ENCODE results near the gene SPATS2L.

Gene SPATS2L

DNA sequence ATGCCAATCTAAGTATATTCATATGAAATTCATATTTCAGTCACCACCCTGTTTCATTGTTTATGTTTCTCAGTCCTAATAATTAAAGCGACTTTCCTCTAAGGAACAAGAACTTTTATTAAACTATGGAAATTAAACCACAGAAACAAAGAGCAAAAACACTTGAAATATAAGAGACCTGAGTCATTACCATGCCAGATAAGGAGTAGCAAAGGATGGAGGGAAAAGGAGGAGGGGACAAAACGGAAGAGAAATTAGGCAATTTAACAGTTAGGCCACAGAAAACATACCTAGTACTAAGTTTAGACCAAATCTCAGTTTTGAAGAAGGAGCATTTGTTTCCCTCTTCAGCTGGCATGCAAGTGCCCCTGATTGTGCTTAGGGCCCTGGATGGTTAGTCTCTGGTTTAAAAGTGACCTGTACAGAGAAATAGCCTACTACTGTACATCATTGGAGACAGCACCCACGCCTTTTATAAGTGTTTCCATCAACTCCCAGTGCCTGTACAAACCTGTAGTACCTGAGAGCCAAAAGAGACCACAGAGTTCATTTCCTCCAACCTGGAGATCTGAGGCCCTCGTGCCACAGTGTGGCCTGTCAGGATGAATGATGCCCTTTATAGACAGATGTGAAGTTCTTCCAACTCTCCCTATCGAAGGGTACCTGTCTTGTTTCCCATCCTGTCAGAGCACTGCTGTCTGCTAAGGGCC lies 74.5 kb downstream of the SPATS2L start:
- Histone ChIP-seq H3K4me1 (peaks cover 25% of the 10 kb centered on the region), H3K36me3 (no peaks in the 10 kb centered on the region), H3K9me3 (no peaks in the 10 kb centered on the region), H3K4me3 (ENCODE audit: low read depth, low read length) (no peak overlapping the region), H3K27me3 (no peaks in the 10 kb centered on the region)
- TF ChIP-seq, protein P1, sequence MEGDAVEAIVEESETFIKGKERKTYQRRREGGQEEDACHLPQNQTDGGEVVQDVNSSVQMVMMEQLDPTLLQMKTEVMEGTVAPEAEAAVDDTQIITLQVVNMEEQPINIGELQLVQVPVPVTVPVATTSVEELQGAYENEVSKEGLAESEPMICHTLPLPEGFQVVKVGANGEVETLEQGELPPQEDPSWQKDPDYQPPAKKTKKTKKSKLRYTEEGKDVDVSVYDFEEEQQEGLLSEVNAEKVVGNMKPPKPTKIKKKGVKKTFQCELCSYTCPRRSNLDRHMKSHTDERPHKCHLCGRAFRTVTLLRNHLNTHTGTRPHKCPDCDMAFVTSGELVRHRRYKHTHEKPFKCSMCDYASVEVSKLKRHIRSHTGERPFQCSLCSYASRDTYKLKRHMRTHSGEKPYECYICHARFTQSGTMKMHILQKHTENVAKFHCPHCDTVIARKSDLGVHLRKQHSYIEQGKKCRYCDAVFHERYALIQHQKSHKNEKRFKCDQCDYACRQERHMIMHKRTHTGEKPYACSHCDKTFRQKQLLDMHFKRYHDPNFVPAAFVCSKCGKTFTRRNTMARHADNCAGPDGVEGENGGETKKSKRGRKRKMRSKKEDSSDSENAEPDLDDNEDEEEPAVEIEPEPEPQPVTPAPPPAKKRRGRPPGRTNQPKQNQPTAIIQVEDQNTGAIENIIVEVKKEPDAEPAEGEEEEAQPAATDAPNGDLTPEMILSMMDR (IDR thresholded peaks at IDR 0.05; ENCODE audit: low read depth, low read length), result no peak
- no peak for DNase-seq

DNA sequence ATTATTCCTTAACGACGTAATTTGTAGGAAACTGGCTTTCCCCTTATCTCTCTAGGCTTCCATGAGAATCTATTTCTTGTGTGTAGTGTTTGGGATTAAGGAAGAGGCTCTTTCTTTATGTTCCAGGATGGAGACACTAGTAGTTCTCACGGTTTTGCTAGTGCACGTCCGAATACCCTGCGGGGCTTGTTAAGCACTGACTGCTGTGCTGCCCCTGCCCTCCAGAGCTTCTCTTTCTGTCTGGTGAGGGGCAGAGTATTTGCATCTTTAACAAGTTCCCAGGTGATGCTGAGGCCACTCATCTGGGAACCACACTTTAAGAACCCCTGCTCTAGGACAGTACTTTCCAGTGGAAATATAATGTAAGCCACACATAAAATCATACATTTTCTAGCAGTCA lies 76.4 kb downstream of the SPATS2L start:
- Histone ChIP-seq H3K4me1 (peaks cover 18% of the 10 kb centered on the region), H3K9me3 (no peaks in the 10 kb centered on the region), H3K36me3 (no peaks in the 10 kb centered on the region), H3K27me3 (no peaks in the 10 kb centered on the region), H3K4me3 (ENCODE audit: low read depth, low read length) (no peak overlapping the region)
- DNase-seq, result no peak
- TF ChIP-seq, protein P1 (IDR thresholded peaks at IDR 0.05; ENCODE audit: low read depth, low read length), result no peak

DNA sequence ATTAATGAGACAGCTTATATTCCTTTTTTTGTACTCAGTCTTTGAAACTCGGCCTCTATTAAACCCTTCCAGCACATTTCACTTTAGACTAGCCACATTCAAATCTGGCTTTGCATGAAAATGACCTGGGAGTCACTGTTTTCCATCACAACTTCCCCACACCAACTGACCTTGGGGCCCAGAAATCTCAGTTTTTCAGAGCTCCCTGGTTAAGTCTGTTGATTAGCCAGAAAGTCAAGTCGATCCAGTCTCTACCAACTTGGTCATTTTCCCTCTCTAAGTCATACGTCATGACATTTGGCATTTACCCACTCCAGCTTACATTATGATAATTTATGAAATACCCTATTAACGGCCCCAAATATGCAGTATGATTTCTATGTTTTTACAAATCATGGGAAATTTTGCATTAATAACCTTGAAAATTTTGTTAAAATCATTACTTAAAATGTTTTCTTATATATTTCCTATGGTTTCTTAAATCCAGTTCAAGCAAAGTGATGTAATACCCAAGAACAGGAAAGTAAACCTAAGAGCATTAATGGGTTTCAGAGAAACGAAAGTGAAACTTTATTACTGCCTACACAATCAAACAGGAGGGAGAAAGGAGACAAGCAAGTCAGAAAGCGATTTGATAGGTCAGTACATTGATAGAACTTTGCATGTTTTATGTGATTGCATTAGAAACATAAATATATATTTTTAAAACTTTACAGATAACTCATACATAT lies 77.1 kb downstream of the SPATS2L start:
- Histone ChIP-seq H3K4me1 (peaks cover 11% of the 10 kb centered on the region), H3K4me3 (ENCODE audit: low read depth, low read length) (no peak overlapping the region)
- DNase-seq, result no peak

DNA sequence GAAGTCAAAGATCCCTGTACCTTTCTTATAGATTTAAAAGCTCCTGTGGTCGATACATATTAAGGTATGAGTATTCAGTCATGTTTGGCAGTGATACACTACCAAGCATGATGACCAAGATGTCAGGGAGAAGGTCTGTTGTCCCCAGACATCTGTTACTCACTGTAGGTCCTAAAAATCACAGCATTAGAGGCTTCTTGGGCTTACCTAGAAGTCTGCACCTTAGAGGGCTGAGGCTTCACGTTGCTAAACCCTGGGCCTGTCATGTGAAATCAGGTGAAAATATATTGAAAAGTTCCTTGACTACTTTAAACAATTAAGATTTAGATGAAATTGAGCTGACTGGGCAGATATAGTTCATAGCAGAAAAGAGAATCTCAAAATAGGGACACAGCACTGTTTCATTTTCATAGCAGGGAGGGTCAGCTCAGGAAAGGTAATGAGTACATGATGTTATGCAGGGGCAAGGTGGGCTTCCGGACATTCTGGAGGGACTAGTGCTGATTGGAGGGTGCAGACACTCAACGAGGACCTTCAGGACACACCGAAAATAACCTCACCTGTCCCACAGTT lies 78.7 kb downstream of the SPATS2L start:
- DNase-seq, result no peak
- H3K4me3 ChIP-seq (ENCODE audit: low read depth, low read length), result no peak overlapping the region
- TF ChIP-seq, protein P1 (IDR thresholded peaks at IDR 0.05; ENCODE audit: low read depth, low read length), result no peak
- H3K4me1 ChIP-seq, result peaks cover 7% of the 10 kb centered on the region
- no peaks in the 10 kb centered on the region for H3K27me3 ChIP-seq
- no peaks in the 10 kb centered on the region for H3K9me3 ChIP-seq
- peaks cover 12% of the 10 kb centered on the region for H3K36me3 ChIP-seq

More for the DNA sequence above, 77.1 kb downstream of the SPATS2L start:
- H3K9me3 ChIP-seq, result no peaks in the 10 kb centered on the region
- no peaks in the 10 kb centered on the region for H3K27me3 ChIP-seq
- no peaks in the 10 kb centered on the region for H3K36me3 ChIP-seq
- TF ChIP-seq, protein P1 (IDR thresholded peaks at IDR 0.05; ENCODE audit: low read depth, low read length), result no peak

DNA sequence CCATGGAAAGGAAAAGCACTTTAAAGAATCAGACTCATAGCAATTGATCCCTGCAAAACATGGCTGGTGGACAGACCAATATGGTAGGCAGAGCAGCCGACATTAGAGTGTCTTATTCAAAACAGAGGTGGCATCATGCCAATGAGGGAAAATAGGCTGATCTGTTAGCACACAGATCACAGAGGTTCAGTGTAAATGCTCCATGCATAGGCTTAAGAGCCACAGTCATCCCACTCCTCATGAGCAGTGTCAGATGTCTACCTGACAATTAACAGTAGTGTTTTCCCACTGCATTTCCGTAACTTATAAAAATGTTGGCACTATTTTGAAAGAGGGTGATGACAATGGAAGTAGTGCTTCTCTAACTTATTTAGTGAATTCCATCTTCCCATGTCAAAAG lies 86.7 kb downstream of the SPATS2L start:
- TF ChIP-seq, protein P1 (IDR thresholded peaks at IDR 0.05; ENCODE audit: low read depth, low read length), result no peak
- H3K36me3 ChIP-seq, result peaks cover 15% of the 10 kb centered on the region
- DNase-seq, result no peak

DNA sequence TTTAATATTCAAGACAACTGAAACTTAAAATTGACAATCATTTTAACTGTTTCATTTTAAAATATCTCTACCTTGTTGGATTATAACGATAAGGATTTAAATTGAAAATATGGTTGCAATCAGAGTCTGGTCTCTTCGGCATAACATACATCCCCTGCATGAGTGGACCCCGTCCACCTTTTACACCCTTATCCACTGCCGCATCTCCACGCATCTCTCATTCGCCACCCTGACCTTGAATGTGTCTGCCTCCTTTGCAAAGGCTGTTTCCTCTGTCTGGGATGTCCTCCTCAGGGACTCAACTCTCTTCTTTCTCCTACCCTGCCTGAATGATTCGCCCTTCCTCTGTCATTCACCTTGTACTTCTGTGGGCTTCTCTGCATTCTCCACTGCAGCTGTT lies 87.6 kb downstream of the SPATS2L start:
- H3K4me1 ChIP-seq, result peaks cover 7% of the 10 kb centered on the region
- H3K36me3 ChIP-seq, result peaks cover 17% of the 10 kb centered on the region
- no peak overlapping the region for H3K4me3 ChIP-seq (ENCODE audit: low read depth, low read length)
- DNase-seq, result no peak
- H3K27me3 ChIP-seq, result no peaks in the 10 kb centered on the region
- TF ChIP-seq, protein P1 (IDR thresholded peaks at IDR 0.05; ENCODE audit: low read depth, low read length), result no peak
- H3K9me3 ChIP-seq, result no peaks in the 10 kb centered on the region

More for the DNA sequence above, 86.7 kb downstream of the SPATS2L start:
- H3K27me3 ChIP-seq, result no peaks in the 10 kb centered on the region
- no peaks in the 10 kb centered on the region for H3K9me3 ChIP-seq
- H3K4me3 ChIP-seq (ENCODE audit: low read depth, low read length), result no peak overlapping the region
- peaks cover 7% of the 10 kb centered on the region for H3K4me1 ChIP-seq

Data from BE2C (cell line).